ELF-1 (cell line): ENCODE data around the gene ETV7.

Experiments
- DNase-seq: peaks from one replicate; pipeline ENCODE4 v3.0.0-alpha.2; 2016; ENCODE audit warnings: low read depth, low spot score

The ETV7 gene

GRCh38 chr6:36323062-36323461, 64.4 kb downstream of the ETV7 start:
- DNase-seq, result no peak

- no peak for DNase-seq
Observed at GRCh38 chr6:36322591-36322990, 64.9 kb downstream of the ETV7 start.

GRCh38 chr6:36320475-36320874, 67.0 kb downstream of the ETV7 start:
- DNase-seq, result no peak

- no peak for DNase-seq
Observed at GRCh38 chr6:36319821-36320220, 67.6 kb downstream of the ETV7 start.

GRCh38 chr6:36319436-36319762, 68.1 kb downstream of the ETV7 start:
- no peak for DNase-seq

GRCh38 chr6:36318690-36319435, 68.6 kb downstream of the ETV7 start:
- DNase-seq, result no peak

- no peak for DNase-seq
Observed at GRCh38 chr6:36317623-36318022, 69.8 kb downstream of the ETV7 start.
